Activated naive CD8-positive, alpha-beta T cell treated with anti-CD3 and anti-CD28 coated beads, Interleukin-2, amount 50 U/mL, for 24 hours (primary cell): ENCODE data around the gene ITSN1.

Experiments used
- ATAC-seq: fragments of 150-1000 bp; cut with Tn5 transposase; one replicate; pipeline ENCODE4 v1.10.0; 2021
- DNase-seq: peaks from one replicate; pipeline ENCODE4 v3.0.0; 2021
- H3K27ac Mint-ChIP-seq: one replicate; pipeline ENCODE4 v1.8.0; 2021; ENCODE audit warnings: mild to moderate bottlenecking, mixed read lengths
- H3K27me3 Mint-ChIP-seq: one replicate; pipeline ENCODE4 v1.8.0; 2021; ENCODE audit warnings: mixed read lengths
- H3K36me3 Mint-ChIP-seq: one replicate; pipeline ENCODE4 v1.8.0; 2021; ENCODE audit warnings: low read depth, mixed read lengths
- H3K4me1 Mint-ChIP-seq: one replicate; pipeline ENCODE4 v1.8.0; 2021; ENCODE audit warnings: mixed read lengths
- H3K4me3 Mint-ChIP-seq: one replicate; pipeline ENCODE4 v1.8.0; 2021; ENCODE audit warnings: mild to moderate bottlenecking, moderate library complexity, mixed read lengths
- H3K9me3 Mint-ChIP-seq: one replicate; pipeline ENCODE4 v1.8.0; 2021; ENCODE audit warnings: mixed read lengths

Gene ITSN1

DNA sequence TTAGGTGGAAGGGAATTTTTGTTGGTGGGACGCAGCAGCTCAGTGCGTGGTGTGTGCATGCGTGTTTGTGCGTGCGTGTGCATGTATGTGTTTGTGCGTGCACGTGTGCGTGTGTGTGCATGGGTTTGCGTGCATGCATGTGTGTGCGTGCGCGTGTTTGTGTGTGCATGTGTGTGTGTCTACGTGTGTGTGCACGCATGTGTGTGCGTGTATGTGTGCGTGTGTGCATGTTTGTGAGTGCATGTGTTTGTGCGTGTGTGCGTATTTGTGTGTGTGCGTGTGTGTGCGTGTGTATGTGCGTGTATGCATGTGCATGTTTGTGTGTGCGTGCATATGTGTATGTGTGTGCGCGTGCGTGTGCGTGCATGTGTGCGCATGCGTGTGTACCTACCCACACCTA is 253.1 kb downstream of the ITSN1 start:
- DNase-seq (no peak), ATAC-seq (no peak)
- Mint-ChIP-seq H3K4me3 (peak overlapping the region; percentile 58), H3K36me3 (peaks cover 2% of the 10 kb centered on the region), H3K27ac (no peak overlapping the region), H3K9me3 (no peaks in the 10 kb centered on the region), H3K4me1 (peaks cover 9% of the 10 kb centered on the region), H3K27me3 (no peaks in the 10 kb centered on the region)

DNA sequence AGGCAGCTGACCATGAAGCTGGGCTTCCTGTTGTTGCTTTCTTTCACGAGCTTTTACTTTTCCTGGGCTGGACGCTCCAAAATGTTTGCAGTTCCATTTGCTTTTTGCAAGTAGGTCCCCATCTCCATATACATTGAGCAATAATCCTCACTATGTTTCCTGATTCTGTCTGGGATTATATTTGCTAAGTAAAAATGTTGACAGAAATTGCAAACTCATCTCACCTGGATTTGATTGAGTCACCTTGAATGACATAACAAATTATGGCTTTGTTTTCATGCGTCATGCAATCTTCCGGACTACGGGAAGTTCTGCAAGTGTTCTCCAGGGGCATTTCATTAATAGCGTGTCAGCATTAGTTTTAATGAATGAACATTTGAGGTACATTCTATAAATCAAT is 254.4 kb downstream of the ITSN1 start:
- no peak overlapping the region for H3K27ac Mint-ChIP-seq
- H3K9me3 Mint-ChIP-seq: no peaks in the 10 kb centered on the region
- DNase-seq (no peak), ATAC-seq (no peak)
- no peaks in the 10 kb centered on the region for H3K27me3 Mint-ChIP-seq
- H3K4me3 Mint-ChIP-seq: no peak overlapping the region
- H3K4me1 Mint-ChIP-seq: peaks cover 11% of the 10 kb centered on the region
- H3K36me3 Mint-ChIP-seq: peaks cover 7% of the 10 kb centered on the region

DNA sequence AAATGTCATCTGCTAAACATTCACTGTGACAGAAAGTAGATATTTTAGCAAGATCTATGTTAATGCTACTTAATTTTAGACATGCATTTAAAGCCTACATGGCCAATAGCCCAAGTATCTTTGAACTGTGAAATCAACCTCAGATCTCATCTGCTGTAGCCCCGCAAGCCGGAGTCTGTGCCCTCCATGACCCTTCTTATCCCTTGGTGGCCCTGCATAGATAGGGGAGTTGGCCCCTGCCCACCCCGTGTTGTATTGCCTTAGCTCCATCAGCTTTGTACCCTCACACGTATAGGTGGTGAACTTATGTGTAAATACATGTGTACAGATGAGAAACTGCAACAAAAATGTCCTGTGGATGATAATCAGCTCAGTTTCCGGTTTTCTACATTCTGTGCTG is 254.8 kb downstream of the ITSN1 start:
- H3K9me3 Mint-ChIP-seq: no peaks in the 10 kb centered on the region
- no peak overlapping the region for H3K4me3 Mint-ChIP-seq
- peaks cover 11% of the 10 kb centered on the region for H3K4me1 Mint-ChIP-seq
- no peak overlapping the region for H3K27ac Mint-ChIP-seq
- peaks cover 9% of the 10 kb centered on the region for H3K36me3 Mint-ChIP-seq
- DNase-seq (no peak), ATAC-seq (no peak)
- no peaks in the 10 kb centered on the region for H3K27me3 Mint-ChIP-seq

DNA sequence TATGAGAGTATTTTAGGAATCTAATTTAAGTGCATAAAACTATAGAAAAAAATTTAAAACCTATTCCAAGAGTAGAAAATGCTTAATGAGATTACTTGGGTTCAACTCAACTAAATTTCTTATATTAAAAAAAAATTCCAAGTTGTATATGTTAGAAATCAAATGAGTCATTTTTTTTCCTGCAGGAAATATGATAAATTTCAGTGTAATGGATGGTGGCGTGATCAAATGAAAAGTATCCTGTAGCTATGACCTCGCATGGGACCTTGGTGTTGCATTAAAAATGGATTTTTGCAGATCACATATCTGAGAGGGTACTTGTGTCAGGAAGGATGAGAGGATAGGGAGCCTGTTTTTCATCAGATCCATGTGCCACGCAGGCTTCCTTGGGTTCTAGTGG is 255.4 kb downstream of the ITSN1 start:
- Mint-ChIP-seq H3K36me3 (peaks cover 14% of the 10 kb centered on the region), H3K27me3 (no peaks in the 10 kb centered on the region), H3K4me3 (no peak overlapping the region), H3K9me3 (no peaks in the 10 kb centered on the region), H3K27ac (no peak overlapping the region), H3K4me1 (peaks cover 11% of the 10 kb centered on the region)
- no peak for ATAC-seq
- no peak for DNase-seq

- ATAC-seq (no peak), DNase-seq (no peak)
- Mint-ChIP-seq H3K27ac (no peak overlapping the region), H3K27me3 (no peaks in the 10 kb centered on the region), H3K4me1 (peaks cover 11% of the 10 kb centered on the region), H3K4me3 (no peak overlapping the region), H3K9me3 (no peaks in the 10 kb centered on the region), H3K36me3 (peaks cover 22% of the 10 kb centered on the region)
Measured at GRCh38 chr21:33898586-33898985, 256.3 kb downstream of the ITSN1 start.

DNA sequence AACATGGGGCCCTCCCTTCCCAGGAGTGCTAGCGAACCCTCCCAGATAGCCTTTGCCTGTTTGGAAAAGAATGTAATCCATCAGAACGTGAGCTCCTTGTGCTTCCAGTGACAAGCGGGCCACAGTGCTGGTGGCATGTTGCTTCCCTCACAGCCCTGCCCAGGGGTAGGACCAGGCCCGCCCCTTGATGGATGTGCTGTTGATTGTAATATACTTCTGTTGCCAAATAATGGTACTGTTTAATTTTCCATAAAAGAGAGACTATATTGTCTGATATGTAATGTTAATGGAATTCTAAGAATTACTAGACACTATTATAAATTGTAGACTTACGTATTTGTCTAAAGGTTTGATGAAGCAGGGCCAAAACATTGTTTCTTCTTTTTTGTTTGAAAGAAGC is 256.9 kb downstream of the ITSN1 start:
- Mint-ChIP-seq H3K27me3 (no peaks in the 10 kb centered on the region), H3K36me3 (peaks cover 25% of the 10 kb centered on the region), H3K4me1 (peaks cover 11% of the 10 kb centered on the region), H3K4me3 (no peak overlapping the region), H3K9me3 (no peaks in the 10 kb centered on the region), H3K27ac (no peak overlapping the region)
- ATAC-seq: no peak
- no peak for DNase-seq

DNA sequence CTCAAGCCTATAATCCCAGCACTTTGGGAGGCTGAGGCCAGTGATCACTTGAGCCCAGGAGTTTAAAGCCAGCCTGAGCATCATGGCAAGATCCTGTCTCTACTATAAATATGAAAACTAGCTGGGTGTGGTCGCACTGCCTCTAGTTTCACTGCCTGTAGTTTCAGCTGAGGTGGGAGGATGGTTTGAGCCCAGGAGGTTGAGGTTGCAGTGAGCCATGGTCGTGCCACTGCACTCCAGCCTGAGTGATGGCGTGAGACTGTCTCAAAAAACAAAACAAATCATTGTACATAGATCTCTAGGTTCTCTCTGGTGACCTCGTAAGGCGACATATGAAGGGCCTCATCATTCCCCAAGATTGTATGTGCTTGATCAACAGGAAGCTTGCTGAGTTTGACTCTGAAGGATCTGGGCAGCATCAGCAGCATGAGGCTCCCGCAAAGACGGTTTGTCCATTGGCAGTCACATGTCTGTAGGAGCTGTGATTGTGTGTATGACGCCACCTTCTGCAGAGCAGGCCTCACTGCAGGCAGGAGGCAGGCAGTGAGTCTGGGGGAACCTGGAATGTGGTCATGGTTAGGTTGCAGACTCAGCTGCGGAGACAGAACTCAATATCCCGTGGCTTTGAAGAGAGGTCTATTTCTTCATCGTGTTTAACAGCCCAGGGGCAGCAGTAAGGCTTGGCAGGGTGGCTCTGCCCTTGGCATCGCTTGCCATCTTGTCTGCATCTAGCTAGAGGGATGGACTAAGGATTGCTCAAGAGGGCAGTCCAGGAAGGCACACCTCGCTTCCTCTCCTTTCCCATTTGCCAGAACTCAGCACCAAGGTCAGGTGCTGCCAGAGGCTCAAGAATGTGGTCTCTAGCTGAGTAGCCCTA is 259.3 kb downstream of the ITSN1 start:
- ATAC-seq (no peak), DNase-seq (no peak)
- Mint-ChIP-seq H3K4me3 (no peak overlapping the region), H3K9me3 (no peaks in the 10 kb centered on the region), H3K27ac (no peak overlapping the region), H3K27me3 (no peaks in the 10 kb centered on the region), H3K36me3 (peaks cover 41% of the 10 kb centered on the region), H3K4me1 (peaks cover 2% of the 10 kb centered on the region)

- no peak overlapping the region for H3K27ac Mint-ChIP-seq
- ATAC-seq: no peak
Measured at GRCh38 chr21:33902349-33902748, 260.0 kb downstream of the ITSN1 start.

GRCh38 chr21:33904041-33904440 is 261.7 kb downstream of the ITSN1 start:
- no peak overlapping the region for H3K27ac Mint-ChIP-seq
- no peak for DNase-seq

More at GRCh38 chr21:33902349-33902748, 260.0 kb downstream of the ITSN1 start:
- peaks cover 48% of the 10 kb centered on the region for H3K36me3 Mint-ChIP-seq
- H3K9me3 Mint-ChIP-seq: no peaks in the 10 kb centered on the region
- DNase-seq: no peak
- no peak overlapping the region for H3K4me3 Mint-ChIP-seq
- peaks cover 2% of the 10 kb centered on the region for H3K4me1 Mint-ChIP-seq
- H3K27me3 Mint-ChIP-seq: no peaks in the 10 kb centered on the region

DNA sequence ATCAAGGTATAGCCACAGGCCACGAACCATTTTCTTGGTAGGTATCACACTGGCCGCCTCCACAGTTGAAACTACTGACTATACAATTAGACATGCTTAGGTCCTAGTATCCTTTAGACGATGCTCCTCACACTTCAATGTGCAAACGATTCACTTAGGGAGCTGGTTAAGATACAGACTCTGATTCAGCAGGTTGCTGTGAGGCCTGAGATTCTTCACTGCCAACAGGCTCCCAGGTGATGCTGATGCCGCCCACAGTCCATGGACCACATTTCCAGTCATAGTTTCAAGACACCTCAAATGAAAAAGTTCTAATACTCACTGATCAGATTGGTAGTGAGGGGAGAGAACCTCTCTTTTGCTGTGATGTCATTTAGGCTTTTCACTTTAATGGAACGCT is 266.5 kb downstream of the ITSN1 start:
- ATAC-seq: peak; percentile 92
- H3K4me3 Mint-ChIP-seq: no peak overlapping the region
- no peak for DNase-seq
- peaks cover 54% of the 10 kb centered on the region for H3K36me3 Mint-ChIP-seq
- no peak overlapping the region for H3K27ac Mint-ChIP-seq
- no peaks in the 10 kb centered on the region for H3K27me3 Mint-ChIP-seq
- peaks cover 28% of the 10 kb centered on the region for H3K4me1 Mint-ChIP-seq
- H3K9me3 Mint-ChIP-seq: no peaks in the 10 kb centered on the region

More at GRCh38 chr21:33904041-33904440, 261.7 kb downstream of the ITSN1 start:
- Mint-ChIP-seq H3K36me3 (peaks cover 60% of the 10 kb centered on the region), H3K27me3 (no peaks in the 10 kb centered on the region), H3K4me1 (peaks cover 12% of the 10 kb centered on the region), H3K4me3 (no peak overlapping the region), H3K9me3 (no peaks in the 10 kb centered on the region)
- no peak for ATAC-seq

DNA sequence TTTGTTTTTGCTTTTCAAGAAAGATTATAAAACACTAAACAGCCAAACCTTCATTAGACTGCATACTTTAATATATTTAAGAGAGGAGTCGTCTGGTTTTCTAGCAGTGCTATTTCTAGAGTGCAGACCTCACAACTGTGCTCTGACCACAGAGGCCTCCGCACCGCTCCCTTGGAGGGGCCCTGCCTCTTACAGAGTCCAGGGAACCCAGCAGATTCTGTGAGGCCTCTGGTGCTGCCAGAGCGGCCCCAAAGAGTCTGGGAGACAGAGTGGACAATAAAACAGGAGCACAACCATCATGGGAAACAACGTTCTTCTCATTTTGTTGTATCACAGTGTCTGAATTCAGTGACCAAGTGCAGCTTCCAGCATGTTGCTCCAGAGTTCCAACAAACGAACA is 267.5 kb downstream of the ITSN1 start:
- Mint-ChIP-seq H3K36me3 (peaks cover 53% of the 10 kb centered on the region), H3K4me3 (no peak overlapping the region), H3K9me3 (no peaks in the 10 kb centered on the region), H3K27me3 (no peaks in the 10 kb centered on the region), H3K27ac (no peak overlapping the region), H3K4me1 (peaks cover 38% of the 10 kb centered on the region)
- ATAC-seq (no peak), DNase-seq (no peak)

DNA sequence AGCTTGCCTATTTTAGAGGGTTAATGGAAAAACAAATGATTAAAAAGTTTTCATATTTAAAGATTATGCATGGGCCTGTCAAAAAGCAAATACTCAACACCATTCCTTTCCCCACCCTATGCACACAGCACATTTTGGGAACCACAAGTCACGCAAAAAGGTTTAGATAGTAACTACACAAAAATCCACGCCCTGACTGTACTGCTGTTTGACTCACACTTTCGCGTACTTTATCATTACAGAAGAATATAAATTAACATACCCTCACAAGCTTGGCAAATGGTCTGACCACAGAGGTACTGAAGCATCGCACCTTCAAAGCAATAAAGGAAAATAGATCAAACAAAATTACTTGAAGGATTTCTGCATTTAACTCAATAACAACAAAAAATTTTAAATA is 271.9 kb downstream of the ITSN1 start:
- Mint-ChIP-seq H3K4me3 (peak overlapping the region; percentile 97), H3K4me1 (peaks cover 45% of the 10 kb centered on the region)
- no peak for ATAC-seq

DNA sequence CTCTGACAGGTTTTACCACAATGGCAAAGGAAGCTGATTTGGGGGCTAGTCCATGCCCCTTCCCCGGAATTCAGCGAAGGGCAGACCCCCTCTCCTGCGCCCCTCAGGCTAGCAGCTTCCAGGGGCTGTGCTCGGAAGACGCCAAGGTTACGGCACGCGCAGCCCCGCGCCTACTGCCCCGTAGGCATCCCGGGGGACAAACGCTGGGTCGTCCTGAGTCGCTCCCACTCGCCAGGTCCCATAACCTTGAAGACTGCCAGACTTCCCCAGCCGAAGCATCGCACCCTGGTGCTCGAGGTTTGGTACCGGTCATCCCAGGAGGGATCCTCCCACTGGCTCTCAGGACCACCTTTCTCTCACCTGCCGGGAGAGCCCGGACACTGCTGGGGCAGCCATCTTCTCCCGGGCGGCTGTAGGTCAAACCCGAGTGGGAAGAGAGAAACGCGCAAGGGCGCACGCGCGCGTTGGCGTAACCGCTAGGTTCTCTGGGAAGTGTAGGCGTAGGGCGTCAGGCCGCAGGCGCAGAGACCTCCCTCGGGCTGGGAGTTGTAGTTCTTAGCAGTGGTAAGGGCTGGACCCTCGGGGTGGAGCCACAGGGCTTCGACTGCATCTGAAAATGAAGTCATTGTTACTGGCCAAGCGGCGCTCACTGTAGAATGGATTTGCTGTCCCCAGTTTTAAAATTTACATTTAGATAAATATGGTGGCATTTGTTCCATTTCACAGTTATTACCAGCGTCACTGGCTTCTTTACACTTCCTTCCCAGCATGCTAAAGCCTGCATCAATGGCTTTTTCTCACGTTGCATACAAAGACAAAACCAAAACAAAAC is 273.3 kb downstream of the ITSN1 start, which contains the start of gene ATP5PO:
Gene ATP5PO, minus strand, starts transcription at position 437 of the 832 bp plus-strand sequence. Its CDS starts 41 bp downstream, at position 396.
- H3K27me3 Mint-ChIP-seq: no peaks in the 10 kb centered on the region
- peaks cover 39% of the 10 kb centered on the region for H3K4me1 Mint-ChIP-seq
- peak; percentile 97 for DNase-seq
- peak within 1 kb of the TSS; percentile 97 for H3K4me3 Mint-ChIP-seq
- no peaks in the 10 kb centered on the region for H3K9me3 Mint-ChIP-seq
- H3K27ac Mint-ChIP-seq: peak within 1 kb of the TSS; percentile 96
- peaks cover 19% of the 10 kb centered on the region for H3K36me3 Mint-ChIP-seq
- ATAC-seq: peak; percentile 100

More for the DNA sequence above, 271.9 kb downstream of the ITSN1 start:
- no peak for DNase-seq
- Mint-ChIP-seq H3K27ac (peak overlapping the region; percentile 96), H3K27me3 (no peaks in the 10 kb centered on the region), H3K9me3 (no peaks in the 10 kb centered on the region), H3K36me3 (peaks cover 23% of the 10 kb centered on the region)

DNA sequence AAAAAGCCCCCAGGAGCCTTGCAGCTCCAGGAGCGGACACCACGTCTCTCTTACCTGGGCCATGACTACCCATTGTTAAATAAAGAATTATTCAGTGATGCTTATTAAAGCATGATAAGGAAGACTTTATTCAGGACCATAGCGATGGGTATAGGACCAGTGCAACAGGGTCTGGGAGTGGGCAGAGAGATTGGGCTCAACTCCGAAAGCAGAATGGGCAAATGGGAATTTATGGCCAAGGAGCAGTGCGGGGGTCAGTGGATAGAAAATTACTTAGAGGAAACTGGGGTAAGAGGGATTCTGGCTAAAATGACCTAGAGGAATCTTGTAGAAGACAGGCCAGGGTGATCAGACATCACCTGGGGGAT is 273.9 kb downstream of the ITSN1 start:
- Mint-ChIP-seq H3K36me3 (peaks cover 13% of the 10 kb centered on the region), H3K4me3 (peak overlapping the region; percentile 97), H3K9me3 (no peaks in the 10 kb centered on the region), H3K27me3 (no peaks in the 10 kb centered on the region), H3K4me1 (peaks cover 42% of the 10 kb centered on the region), H3K27ac (peak overlapping the region; percentile 96)
- DNase-seq (no peak), ATAC-seq (no peak)

GRCh38 chr21:33917421-33917820 is 275.1 kb downstream of the ITSN1 start:
- Mint-ChIP-seq H3K4me1 (peaks cover 42% of the 10 kb centered on the region), H3K27me3 (no peaks in the 10 kb centered on the region), H3K4me3 (no peak overlapping the region), H3K9me3 (no peaks in the 10 kb centered on the region), H3K36me3 (peaks cover 12% of the 10 kb centered on the region), H3K27ac (no peak overlapping the region)
- ATAC-seq: no peak
- DNase-seq: no peak
